Stimulated activated CD8-positive, alpha-beta memory T cell treated with anti-CD3 and anti-CD28 coated beads, Interleukin-7, amount 100 ng/mL, for 48 hours (primary cell): ENCODE measurements around the gene PLXNB2.

Source experiments
- DNase-seq, 2 donors: peaks; one replicate each; pipeline ENCODE4 v3.0.0-alpha.2; 2020; ENCODE audit warnings: low read depth in 1 of 2; ENCODE audit errors: extremely low read depth in 1 of 2

PLXNB2 gene

GRCh38 chr22:50242406-50242949 lies 65.0 kb downstream of the PLXNB2 start:
- DNase-seq = no peak

- DNase-seq = no peak
Observed at GRCh38 chr22:50238755-50239154, 68.7 kb downstream of the PLXNB2 start.

GRCh38 chr22:50236731-50237409 lies 70.6 kb downstream of the PLXNB2 start:
- no peak for DNase-seq

GRCh38 chr22:50233223-50233622 lies 74.2 kb downstream of the PLXNB2 start:
- no peak for DNase-seq

DNA sequence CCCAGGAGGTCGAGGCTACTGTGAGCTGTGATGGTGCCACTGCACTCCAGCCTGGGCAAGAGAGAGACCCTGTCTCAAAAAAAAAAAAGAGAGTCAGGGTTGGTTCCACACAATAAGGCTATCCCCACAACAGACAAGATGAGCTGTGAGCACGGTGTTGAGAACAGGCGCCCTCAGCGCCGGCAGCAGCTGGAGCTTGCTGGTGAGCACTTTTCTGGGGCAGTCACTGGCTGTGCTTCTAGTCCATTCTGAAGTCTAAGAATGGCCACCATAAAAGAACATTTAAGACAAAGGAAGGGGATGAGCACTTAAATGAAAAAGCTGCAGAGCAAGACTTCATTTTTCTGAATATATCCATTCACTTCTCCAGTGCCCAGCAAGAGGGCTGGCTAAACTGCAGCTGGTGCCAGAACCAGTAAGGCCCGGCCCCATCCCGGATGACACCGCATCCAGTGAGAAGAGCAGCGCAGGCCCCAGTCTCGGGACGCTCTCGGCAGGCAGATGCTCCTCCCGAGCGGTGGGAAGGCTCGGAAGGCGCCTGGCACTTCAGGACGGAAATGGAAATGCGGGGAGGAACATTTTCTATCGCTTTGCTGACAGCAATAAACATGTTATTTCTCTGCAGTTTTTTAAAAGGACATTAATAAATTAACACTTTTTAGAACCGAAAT lies 74.8 kb downstream of the PLXNB2 start:
- DNase-seq = no peak

GRCh38 chr22:50229370-50229769 lies 78.1 kb downstream of the PLXNB2 start:
- no peak for DNase-seq

DNA sequence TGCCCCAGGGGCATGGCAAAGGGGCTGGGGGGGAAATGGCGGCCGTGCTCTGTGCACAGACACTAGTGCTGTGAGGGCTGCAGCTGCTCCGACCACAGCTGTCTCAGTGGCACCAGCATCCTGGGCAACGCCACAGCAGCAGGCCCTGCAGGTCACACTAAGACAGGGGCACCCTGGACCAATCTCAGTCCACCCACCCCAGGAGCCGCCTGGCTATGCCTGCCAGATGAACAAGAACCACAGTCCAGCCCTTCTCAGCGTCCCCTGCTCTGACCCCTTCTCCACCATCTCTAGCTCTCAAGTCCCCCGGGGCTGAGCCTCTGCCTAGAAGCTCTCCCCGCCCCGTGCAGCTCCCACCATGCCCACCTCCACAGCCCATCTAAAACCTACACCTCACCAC lies 79.1 kb downstream of the PLXNB2 start:
- no peak for DNase-seq

DNA sequence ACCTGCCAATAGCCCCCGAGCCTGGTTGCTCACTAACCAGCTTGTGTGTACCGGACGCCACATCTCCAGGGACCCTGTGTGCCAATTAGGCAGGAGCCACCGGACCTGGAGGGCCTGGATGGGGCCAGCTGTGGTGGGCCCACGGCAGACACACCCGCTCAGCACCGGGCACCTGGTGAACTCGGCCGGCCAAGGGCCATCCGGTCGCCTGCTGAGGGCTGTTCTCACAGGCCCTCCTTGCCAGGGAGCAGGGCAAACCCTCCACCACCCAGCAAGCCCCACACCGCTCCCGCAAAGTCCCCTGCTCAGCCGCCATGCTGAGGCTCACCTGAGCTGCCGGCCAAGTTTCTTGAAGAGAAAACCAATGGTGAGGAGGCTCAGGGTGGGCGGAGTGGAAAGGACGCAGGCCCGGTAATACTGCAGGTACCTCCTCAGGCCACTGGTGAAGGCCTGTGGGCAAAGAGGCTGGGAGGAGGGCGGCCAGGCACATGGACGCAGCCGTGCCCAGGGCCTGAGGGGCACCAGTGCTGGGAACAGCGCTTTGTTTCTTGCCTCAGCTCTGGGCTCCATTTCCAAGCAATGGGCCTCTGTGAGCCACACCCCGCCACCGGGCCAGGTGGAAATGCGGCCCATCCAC lies 79.7 kb downstream of the PLXNB2 start:
- DNase-seq = no peak

- DNase-seq = no peak
Observed at GRCh38 chr22:50226875-50227165, 80.6 kb downstream of the PLXNB2 start.

DNA sequence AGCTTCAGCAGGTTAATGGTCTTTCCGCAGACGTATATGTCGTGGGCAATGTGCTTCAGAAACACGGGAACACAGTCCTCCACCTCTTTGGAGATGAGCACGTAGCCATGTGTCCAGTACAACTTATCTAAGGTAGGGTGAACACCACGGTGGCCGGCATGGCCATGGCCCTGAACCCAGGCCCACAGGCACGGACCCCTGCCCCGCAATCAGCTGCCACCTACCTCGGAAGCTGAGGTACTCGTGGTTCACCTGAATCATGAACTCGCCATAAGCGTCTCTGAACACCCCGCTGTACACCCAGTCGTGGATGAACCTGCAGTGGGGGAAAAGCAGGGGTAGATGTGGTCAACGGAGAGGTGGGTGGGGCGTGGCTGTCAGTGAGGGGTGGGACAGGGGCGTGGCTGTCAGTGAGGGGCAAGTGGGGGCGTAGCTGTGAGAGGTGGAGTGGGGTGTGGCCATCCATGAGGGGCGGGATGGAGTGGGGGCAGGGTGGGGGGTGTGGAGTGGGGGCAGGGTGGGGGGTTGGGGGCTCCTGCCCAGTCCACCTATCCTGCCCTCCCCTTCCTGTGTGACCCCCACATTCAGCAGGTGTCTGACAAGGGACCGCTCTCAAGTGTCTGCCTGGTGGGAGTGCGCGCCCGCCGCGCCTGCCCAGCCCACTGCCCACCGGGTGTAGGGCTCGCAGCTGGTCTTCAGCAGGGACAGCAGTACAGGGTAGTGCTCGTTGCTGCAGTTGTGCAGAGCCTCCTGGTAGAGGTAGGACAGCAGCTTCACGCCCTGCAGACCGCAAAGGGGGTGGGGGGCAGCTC lies 81.2 kb downstream of the PLXNB2 start:
- no peak for DNase-seq

GRCh38 chr22:50225200-50225969 lies 82.1 kb downstream of the PLXNB2 start:
- DNase-seq = no peak
